ENCODE data around the gene NSD1.
"Not testable (repeated sequence)": the region's sequence is repeated elsewhere in the genome, so short reads cannot be mapped to it uniquely, and the experiment has no call there.

The NSD1 gene

GRCh38 chr5:177330991-177331842 lies 197.6 kb downstream of the NSD1 start:
- no peak for DNase-seq (ENCODE audit: low read depth)

GRCh38 chr5:177332031-177332895 lies 198.7 kb downstream of the NSD1 start:
- DNase-seq (ENCODE audit: low read depth): no peak

- DNase-seq (ENCODE audit: low read depth): no peak
Measured at GRCh38 chr5:177332896-177333260, 199.3 kb downstream of the NSD1 start.

GRCh38 chr5:177333420-177334154 lies 200.0 kb downstream of the NSD1 start:
- no peak for DNase-seq (ENCODE audit: low read depth)

- no peak for DNase-seq (ENCODE audit: low read depth)
Measured at GRCh38 chr5:177334155-177334551, 200.6 kb downstream of the NSD1 start.

GRCh38 chr5:177334781-177335700 lies 201.5 kb downstream of the NSD1 start:
- no peak for DNase-seq (ENCODE audit: low read depth)

- DNase-seq (ENCODE audit: low read depth): no peak
Measured at GRCh38 chr5:177335701-177336065, 202.1 kb downstream of the NSD1 start.

GRCh38 chr5:177336112-177336511 lies 202.5 kb downstream of the NSD1 start:
- no peak for DNase-seq (ENCODE audit: low read depth)

GRCh38 chr5:177336603-177337494 lies 203.3 kb downstream of the NSD1 start:
- no peak for DNase-seq (ENCODE audit: low read depth)

- no peak for DNase-seq (ENCODE audit: low read depth)
Measured at GRCh38 chr5:177338251-177339106, 204.9 kb downstream of the NSD1 start.

GRCh38 chr5:177339107-177339638 lies 205.6 kb downstream of the NSD1 start:
- DNase-seq (ENCODE audit: low read depth): no peak

GRCh38 chr5:177343000-177343399 lies 209.4 kb downstream of the NSD1 start:
- DNase-seq (ENCODE audit: low read depth): not testable (repeated sequence)

GRCh38 chr5:177343777-177344176 lies 210.2 kb downstream of the NSD1 start:
- DNase-seq (ENCODE audit: low read depth): no peak

GRCh38 chr5:177344891-177345290 lies 211.3 kb downstream of the NSD1 start:
- no peak for DNase-seq (ENCODE audit: low read depth)

- DNase-seq (ENCODE audit: low read depth): no peak
Measured at GRCh38 chr5:177346820-177347219, 213.2 kb downstream of the NSD1 start.

GRCh38 chr5:177347699-177348098 lies 214.1 kb downstream of the NSD1 start:
- DNase-seq (ENCODE audit: low read depth): no peak

- no peak for DNase-seq (ENCODE audit: low read depth)
Measured at GRCh38 chr5:177349362-177349647, 215.7 kb downstream of the NSD1 start.

- no peak for DNase-seq (ENCODE audit: low read depth)
Measured at GRCh38 chr5:177349762-177350161, 216.2 kb downstream of the NSD1 start.
